Erythroblast (primary cell): ENCODE measurements around the gene PIGK.

Experiments used
- DNase-seq, 2 experiments: peaks; one replicate each; lab custom pipeline; 2025; lab: John Stamatoyannopoulos, UW
- GATA1 ChIP-seq: IDR thresholded peaks from 2 replicates; pipeline ENCODE4 v1.6.1; 2011; ENCODE audit warnings: low read depth, mild to moderate bottlenecking, control low read depth, low read length, moderate library complexity
- POLR2A ChIP-seq: IDR thresholded peaks from 2 replicates; pipeline ENCODE4 v1.6.1; 2011; ENCODE audit warnings: mild to moderate bottlenecking, low read length

Gene PIGK

GRCh38 chr1:77100875-77101274 lies 118.4 kb downstream of the PIGK start:
- DNase-seq: no peak
- no peak for TF ChIP-seq POLR2A
- TF ChIP-seq GATA1: no peak

- no peak for DNase-seq
- no peak for TF ChIP-seq POLR2A
These were observed 122.6 kb downstream of the PIGK start for GRCh38 chr1:77096496-77097255.

- TF ChIP-seq POLR2A: no peak
- TF ChIP-seq GATA1: no peak
These were observed 124.0 kb downstream of the PIGK start for GRCh38 chr1:77095236-77095635.

GRCh38 chr1:77089756-77090155 lies 129.5 kb downstream of the PIGK start:
- TF ChIP-seq GATA1: no peak
- DNase-seq: no peak

More at GRCh38 chr1:77095236-77095635, 124.0 kb downstream of the PIGK start:
- DNase-seq: no peak

- DNase-seq: no peak
- TF ChIP-seq GATA1 (no peak), POLR2A (no peak)
These were observed 134.1 kb downstream of the PIGK start for GRCh38 chr1:77085109-77085508.

GRCh38 chr1:77084457-77084856 lies 134.8 kb downstream of the PIGK start:
- TF ChIP-seq POLR2A (no peak), GATA1 (no peak)
- no peak for DNase-seq

- no peak for TF ChIP-seq POLR2A
- no peak for TF ChIP-seq GATA1
- DNase-seq: no peak
These were observed 137.4 kb downstream of the PIGK start for GRCh38 chr1:77081834-77082233.

- DNase-seq: no peak
- TF ChIP-seq GATA1 (no peak), POLR2A (no peak)
These were observed 142.5 kb downstream of the PIGK start for GRCh38 chr1:77076759-77077158.

GRCh38 chr1:77068013-77068412 lies 151.2 kb downstream of the PIGK start:
- no peak for DNase-seq
- TF ChIP-seq POLR2A (no peak), GATA1 (no peak)

- TF ChIP-seq POLR2A (no peak), GATA1 (no peak)
- DNase-seq: no peak
These were observed 153.4 kb downstream of the PIGK start for GRCh38 chr1:77065693-77066342.

- no peak for DNase-seq
These were observed 155.0 kb downstream of the PIGK start for GRCh38 chr1:77064246-77064645.

GRCh38 chr1:77063118-77063517 lies 156.1 kb downstream of the PIGK start:
- no peak for DNase-seq
- TF ChIP-seq POLR2A (no peak), GATA1 (no peak)

More at GRCh38 chr1:77064246-77064645, 155.0 kb downstream of the PIGK start:
- TF ChIP-seq POLR2A (no peak), GATA1 (no peak)

- no peak for DNase-seq
- TF ChIP-seq GATA1 (no peak), POLR2A (no peak)
These were observed 158.1 kb downstream of the PIGK start for GRCh38 chr1:77061162-77061561.

GRCh38 chr1:77060000-77060399 lies 159.2 kb downstream of the PIGK start:
- no peak for DNase-seq
- TF ChIP-seq POLR2A (no peak), GATA1 (no peak)
